GM18507 (cell line): ENCODE results near the gene ZNF207.
"Not testable (repeated sequence)": the region's sequence is repeated elsewhere in the genome, so short reads cannot be mapped to it uniquely, and the experiment has no call there.

Experiments
- DNase-seq: peaks from one replicate; pipeline ENCODE4 v3.0.0; 2011; ENCODE audit warnings: low read depth; ENCODE audit not compliant: insufficient read length; ENCODE audit errors: extremely low spot score
- FAIRE-seq: peaks from 2 replicates; lab custom pipeline; 2011; peaks lifted over from hg19 to GRCh38; lab: Jason Lieb, UNC

Gene ZNF207

GRCh38 chr17:32382526-32383223 is 32.7 kb downstream of the ZNF207 start:
- DNase-seq, result no peak
- no peak for FAIRE-seq

DNA sequence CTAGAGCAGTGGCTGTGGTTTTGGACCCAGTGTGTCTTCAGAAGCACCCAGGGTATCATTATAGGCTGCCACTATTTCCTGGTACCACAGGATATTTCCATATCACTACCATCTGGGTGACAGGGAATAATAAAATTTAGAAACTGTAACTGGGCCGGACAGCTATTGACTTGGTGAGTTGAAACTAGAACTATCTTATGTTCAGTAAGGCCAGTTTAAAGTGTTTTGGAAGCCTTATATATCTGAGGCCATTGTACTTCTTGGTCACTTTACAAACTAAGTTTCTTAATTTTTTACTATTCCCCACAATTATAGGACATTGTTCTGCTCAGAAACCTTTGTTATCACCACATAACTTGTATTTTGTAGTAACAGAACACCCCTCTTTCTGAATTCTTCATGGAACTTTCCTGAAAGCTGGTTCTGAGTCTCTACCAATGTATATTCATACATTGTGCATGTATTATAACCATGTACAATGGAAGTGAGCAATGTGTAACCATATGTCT is 34.0 kb downstream of the ZNF207 start:
- no peak for FAIRE-seq
- DNase-seq, result no peak

DNA sequence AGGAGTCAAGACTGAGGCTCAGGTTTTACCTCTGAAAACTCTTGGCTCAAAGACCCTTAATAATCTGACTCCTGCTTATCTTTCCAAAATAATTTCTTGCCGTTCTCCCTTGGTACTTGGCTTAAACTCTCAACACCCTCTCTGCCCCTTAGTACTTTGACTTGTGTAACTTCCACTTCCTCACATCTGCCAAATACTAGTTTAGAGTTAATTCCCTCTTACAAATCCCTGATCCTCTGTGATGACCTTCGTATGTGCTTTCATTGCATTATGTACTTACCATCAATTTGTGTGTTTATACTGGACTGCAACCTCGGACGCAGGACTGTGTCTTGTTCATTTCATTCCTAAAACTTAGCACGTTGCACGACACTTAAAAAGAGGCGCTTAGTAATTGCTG is 35.2 kb downstream of the ZNF207 start:
- FAIRE-seq, result no peak

GRCh38 chr17:32385971-32386370 is 36.0 kb downstream of the ZNF207 start:
- no peak for DNase-seq
- no peak for FAIRE-seq

More for the DNA sequence above, 35.2 kb downstream of the ZNF207 start:
- DNase-seq, result no peak

DNA sequence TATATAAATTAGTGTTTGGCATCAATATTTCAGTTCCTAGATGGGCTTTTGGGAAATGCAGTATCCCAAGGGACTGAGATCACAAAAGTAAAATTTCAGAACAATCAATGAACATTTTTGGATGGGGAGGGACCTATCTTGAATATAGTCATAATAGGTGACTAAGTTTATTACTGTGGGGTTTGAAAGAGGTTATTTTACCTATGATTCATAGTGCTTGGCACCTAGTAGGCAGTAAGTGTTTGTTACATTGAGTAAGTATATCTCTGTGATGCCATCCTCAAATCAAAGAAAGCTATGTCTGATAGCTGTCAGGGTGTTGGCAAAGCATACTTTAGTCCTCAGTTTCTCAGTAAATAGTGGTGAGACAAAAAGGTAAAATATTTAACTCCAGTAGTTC is 36.9 kb downstream of the ZNF207 start:
- FAIRE-seq, result no peak
- no peak for DNase-seq

GRCh38 chr17:32388128-32388527 is 38.2 kb downstream of the ZNF207 start:
- DNase-seq, FAIRE-seq: not testable (repeated sequence)

- FAIRE-seq (no peak), DNase-seq (no peak)
Measured at GRCh38 chr17:32388613-32389459, 38.9 kb downstream of the ZNF207 start.

- no peak for FAIRE-seq
- no peak for DNase-seq
Measured at GRCh38 chr17:32393904-32394303, 43.9 kb downstream of the ZNF207 start.

- no peak for FAIRE-seq
- DNase-seq, result no peak
Measured at GRCh38 chr17:32396343-32396742, 46.4 kb downstream of the ZNF207 start.

DNA sequence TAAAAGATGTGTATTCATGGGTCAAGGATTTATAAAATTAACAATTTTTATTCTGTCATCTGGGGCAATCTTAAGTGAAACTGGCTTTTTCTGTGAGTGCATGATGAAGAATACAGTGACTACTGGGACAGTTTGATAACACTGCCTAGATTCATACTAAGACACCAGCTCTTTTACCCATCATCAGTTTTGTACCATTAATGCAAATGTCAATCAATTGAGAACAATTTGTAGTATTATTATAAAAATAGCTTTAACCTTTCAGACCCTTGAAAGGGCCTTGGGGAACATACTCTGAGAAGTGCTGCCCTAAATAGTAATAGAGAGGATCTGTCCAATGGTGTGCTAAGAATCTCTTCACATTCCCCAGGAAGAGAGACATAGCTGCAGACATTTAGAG is 49.0 kb downstream of the ZNF207 start:
- FAIRE-seq (no peak), DNase-seq (no peak)

DNA sequence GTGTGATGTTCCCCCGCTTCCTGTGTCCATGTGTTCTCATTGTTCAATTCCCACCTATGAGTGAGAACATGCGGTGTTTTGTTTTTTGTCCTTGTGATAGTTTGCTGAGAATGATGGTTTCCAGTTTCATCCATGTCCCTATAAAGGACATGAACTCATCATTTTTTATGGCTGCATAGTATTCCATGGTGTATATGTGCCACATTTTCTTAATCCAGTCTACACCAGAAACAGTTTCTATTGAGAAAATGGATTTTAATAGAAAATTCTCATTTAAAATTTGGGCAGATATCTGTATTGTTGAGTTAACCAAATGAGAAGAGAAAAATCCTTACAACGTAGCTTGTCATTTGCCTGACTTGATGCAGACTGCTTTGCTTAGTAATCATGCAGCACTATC is 60.1 kb downstream of the ZNF207 start:
- DNase-seq, FAIRE-seq: not testable (repeated sequence)

DNA sequence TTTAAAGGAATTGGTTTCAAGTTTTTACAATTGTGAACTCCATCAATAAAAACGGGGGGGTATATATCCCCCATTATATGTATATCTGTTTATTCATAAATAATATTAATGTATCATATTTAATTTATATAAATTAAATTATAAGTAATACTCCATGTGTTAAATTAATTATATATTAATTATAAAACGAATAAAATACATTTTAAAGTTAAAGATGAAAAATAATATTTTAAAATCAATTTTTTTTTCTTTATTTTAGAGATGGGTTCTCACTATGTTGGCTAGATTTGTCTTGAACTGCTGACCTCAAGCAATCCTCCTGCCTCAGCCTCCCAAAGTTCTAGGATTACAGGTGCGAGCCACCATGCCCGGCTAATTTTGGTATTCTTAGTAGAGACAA is 76.9 kb downstream of the ZNF207 start:
- no peak for DNase-seq
- no peak for FAIRE-seq

DNA sequence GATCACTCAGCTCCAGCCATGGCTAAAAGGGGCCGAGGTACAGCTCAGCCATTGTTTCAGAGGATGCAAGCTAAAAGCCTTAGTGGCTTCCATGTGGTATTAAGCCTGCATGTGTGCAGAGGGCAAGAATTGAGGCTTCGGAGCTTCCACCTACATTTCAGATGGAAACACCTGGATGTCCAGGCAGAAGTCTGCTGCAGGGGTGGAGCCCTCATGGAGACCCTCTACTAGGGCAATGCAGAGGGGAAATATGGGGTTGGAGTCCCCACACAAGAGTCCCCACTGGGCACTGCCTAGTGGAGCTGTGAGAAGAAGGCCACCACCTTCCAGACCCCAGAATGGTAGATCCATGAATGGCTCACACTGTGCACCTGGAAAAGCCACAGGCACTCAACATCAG is 79.6 kb downstream of the ZNF207 start:
- DNase-seq (no peak), FAIRE-seq (no peak)
